CD14-positive monocyte (primary cell): Measurements from ENCODE around the gene AMOTL1. TPM values are rescaled to one million over a fixed set of nuclear protein-coding genes. Genes with fewer than 3 reads are reported as not detected.
"Not testable (repeated sequence)": the region's sequence is repeated elsewhere in the genome, so short reads cannot be mapped to it uniquely, and the experiment has no call there.

Source experiments
- DNase-seq, 3 donors: peaks; one replicate each; pipeline ENCODE4 v3.0.0-alpha.2; 2011 to 2022
- H2AFZ ChIP-seq: 2 replicates; pipeline ENCODE4 v1.6.0; 2012; ENCODE audit warnings: mild to moderate bottlenecking, low read depth, low read length, inconsistent platforms; ENCODE audit not compliant: insufficient read depth, poor library complexity, severe bottlenecking
- H3K27ac ChIP-seq, 2 donors: 1 replicate in 1 of 2; 2 replicates in 1 of 2; pipeline ENCODE4 v1.5.1; 2012 to 2013; ENCODE audit warnings: low read length in 2 of 2, control low read depth in 1 of 2, inconsistent platforms in 1 of 2, low read depth in 1 of 2, mild to moderate bottlenecking in 1 of 2
- H3K27me3 ChIP-seq, 2 donors: one replicate each; pipeline versions ENCODE4 v1.6.0 to v1.6.1; 2011 to 2013; ENCODE audit warnings: low read length in 2 of 2; ENCODE audit not compliant: control insufficient read depth in 2 of 2, insufficient read depth in 2 of 2
- H3K36me3 ChIP-seq, 2 donors: replicated peaks in 1 of 2; 1 replicate in 1 of 2; 2 replicates in 1 of 2; pipeline versions ENCODE4 v1.5.1 to v1.6.1; 2012 to 2013; ENCODE audit warnings: low read length in 2 of 2, control low read depth in 1 of 2, inconsistent platforms in 1 of 2, mild to moderate bottlenecking in 1 of 2; ENCODE audit not compliant: insufficient read depth in 2 of 2, control insufficient read depth in 1 of 2
- H3K4me1 ChIP-seq, 2 donors: 1 replicate in 1 of 2; 2 replicates in 1 of 2; pipeline versions ENCODE4 v1.5.1 to v1.6.1; 2012 to 2013; ENCODE audit warnings: low read length in 2 of 2, control low read depth in 1 of 2, inconsistent platforms in 1 of 2, mild to moderate bottlenecking in 1 of 2, moderate library complexity in 1 of 2; ENCODE audit not compliant: insufficient read depth in 2 of 2, control insufficient read depth in 1 of 2
- H3K4me2 ChIP-seq: replicated peaks from 2 replicates; pipeline ENCODE3; 2012; ENCODE audit warnings: low read length, moderate library complexity, mild to moderate bottlenecking; ENCODE audit not compliant: poor library complexity, severe bottlenecking; ENCODE audit errors: extremely low read depth
- H3K4me3 ChIP-seq, 3 experiments: fragments of 200-600 bp in 1 of 3; sonication (generic) in 1 of 3; replicated peaks in 1 of 3; 1 replicate in 2 of 3; 2 replicates in 1 of 3; pipeline ENCODE4 v1.5.1; 2011 to 2013; ENCODE audit warnings: low read length in 3 of 3, mild to moderate bottlenecking in 3 of 3, control low read depth in 2 of 3, low read depth in 2 of 3, inconsistent platforms in 1 of 3, moderate library complexity in 1 of 3
- H3K79me2 ChIP-seq: 2 replicates; pipeline ENCODE4 v1.6.0; 2012; ENCODE audit warnings: mild to moderate bottlenecking, control low read depth, inconsistent platforms, low read length, moderate library complexity; ENCODE audit not compliant: insufficient read depth
- H3K9ac ChIP-seq: 2 replicates; pipeline ENCODE4 v1.6.0; 2017; ENCODE audit warnings: low read length, mild to moderate bottlenecking; ENCODE audit not compliant: insufficient read depth, poor library complexity, severe bottlenecking
- H3K9me3 ChIP-seq, 2 donors: replicated peaks in 1 of 2; 1 replicate in 1 of 2; 2 replicates in 1 of 2; pipeline versions ENCODE4 v1.5.1 to v1.6.1; 2012 to 2013; ENCODE audit warnings: low read length in 2 of 2, control low read depth in 1 of 2; ENCODE audit not compliant: control insufficient read depth in 1 of 2, insufficient read depth in 1 of 2
- H4K20me1 ChIP-seq: 2 replicates; pipeline ENCODE4 v1.6.0; 2012; ENCODE audit warnings: mild to moderate bottlenecking, low read length, control low read depth, moderate library complexity; ENCODE audit not compliant: insufficient read depth
- H3K27ac Mint-ChIP-seq, 7 donors: one replicate each; pipeline ENCODE4 v1.8.0; 2020; ENCODE audit warnings: mild to moderate bottlenecking in 7 of 7, mixed read lengths in 7 of 7, moderate library complexity in 6 of 7, inconsistent platforms in 2 of 7
- H3K27me3 Mint-ChIP-seq, 3 donors: one replicate each; pipeline ENCODE4 v1.8.0; 2021 to 2022; ENCODE audit warnings: low read depth in 3 of 3, mild to moderate bottlenecking in 3 of 3, mixed read lengths in 3 of 3, moderate library complexity in 3 of 3, inconsistent platforms in 1 of 3
- H3K36me3 Mint-ChIP-seq, 2 donors: one replicate each; pipeline ENCODE4 v1.8.0; 2020; ENCODE audit warnings: mixed read lengths in 2 of 2, inconsistent platforms in 1 of 2, mild to moderate bottlenecking in 1 of 2
- H3K4me1 Mint-ChIP-seq: one replicate; pipeline ENCODE4 v1.8.0; 2020; ENCODE audit warnings: mild to moderate bottlenecking, mixed read lengths
- H3K4me3 Mint-ChIP-seq, 2 donors: one replicate each; pipeline ENCODE4 v1.8.0; 2020; ENCODE audit warnings: mild to moderate bottlenecking in 2 of 2, mixed read lengths in 2 of 2, moderate library complexity in 1 of 2
- H3K9me3 Mint-ChIP-seq, 7 donors: one replicate each; pipeline ENCODE4 v1.8.0; 2020 to 2022; ENCODE audit warnings: mixed read lengths in 7 of 7, mild to moderate bottlenecking in 6 of 7, moderate library complexity in 6 of 7, inconsistent platforms in 2 of 7
- WGBS: methylation state at CpG from one replicate; pipeline ENCODE4 v1.1.5; 2013; ENCODE audit warnings: missing lambda C conversion rate; ENCODE audit not compliant: insufficient coverage; 5-methylcytosine and 5-hydroxymethylcytosine counted together
- intact Hi-C, 2 donors: fragments of 100-400 bp; cut with micrococcal nuclease; formaldehyde crosslinking; loops; one replicate each; pipeline versions ENCODE4 v1.15.0 to v1.15.1; 2023
- polyA plus RNA-seq, 3 donors: library from polyadenylated mRNA; depleted of rRNA in 1 of 3; unstranded in 2 of 3; stranded (reverse) in 1 of 3; fragments of 300-500 nt in 2 of 3; fragments of >200 nt in 1 of 3; fragmentation: Illumina TruSeq in 2 of 3; gene quantifications; 1 replicate in 2 of 3; 2 replicates in 1 of 3; pipeline ENCODE4 v1.2.3, GENCODE V29; 2012 to 2021
- TF ChIP-seq, protein P1 (sequence below): fragments of 200-600 bp; IDR thresholded peaks from one replicate; pipeline ENCODE4 v1.8.0; 2022; ENCODE audit warnings: antibody characterized with exemption, mild to moderate bottlenecking

AMOTL1 gene
- polyA plus RNA-seq, 3 donors: 0.41 to 0.66 (median 0.46) TPM

DNA sequence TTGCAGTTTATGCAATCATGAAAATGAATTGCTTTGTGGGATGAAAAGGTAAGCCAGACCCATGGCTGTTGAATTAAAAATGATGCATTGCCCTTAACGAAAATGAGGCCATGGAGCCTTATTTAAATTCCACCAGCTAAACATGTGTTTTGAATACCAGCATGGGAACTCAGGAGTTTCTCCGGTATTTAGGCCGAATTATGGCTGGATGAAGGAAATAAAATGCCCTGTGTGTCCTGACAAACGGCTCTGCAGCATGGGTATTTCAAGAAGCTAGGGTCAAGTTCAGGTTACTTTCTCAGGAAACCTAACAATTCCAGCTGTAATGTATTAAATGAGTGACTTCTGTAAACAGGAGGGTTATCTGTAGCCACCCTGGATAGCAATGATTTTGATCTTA lies 38.3 kb downstream of the AMOTL1 start:
- peaks cover 6 to 12% of the 10 kb centered on the region in 2 donors for H3K36me3 Mint-ChIP-seq
- intact Hi-C loops: no loop called here
- Histone ChIP-seq H3K36me3 (no peaks in the 10 kb centered on the region), H3K27me3 (no peaks in the 10 kb centered on the region), H3K4me2 (no peak overlapping the region), H3K79me2 (no peaks in the 10 kb centered on the region), H4K20me1 (no peaks in the 10 kb centered on the region), H2AFZ (no peak overlapping the region), H3K27ac (no peak overlapping the region), H3K9ac (no peak overlapping the region), H3K4me1 (no peaks in the 10 kb centered on the region), H3K9me3 (no peaks in the 10 kb centered on the region), H3K4me3 (no peak overlapping the region)
- H3K4me1 Mint-ChIP-seq: peaks cover 5% of the 10 kb centered on the region
- H3K27ac Mint-ChIP-seq: no peak overlapping the region
- TF ChIP-seq, protein P1, sequence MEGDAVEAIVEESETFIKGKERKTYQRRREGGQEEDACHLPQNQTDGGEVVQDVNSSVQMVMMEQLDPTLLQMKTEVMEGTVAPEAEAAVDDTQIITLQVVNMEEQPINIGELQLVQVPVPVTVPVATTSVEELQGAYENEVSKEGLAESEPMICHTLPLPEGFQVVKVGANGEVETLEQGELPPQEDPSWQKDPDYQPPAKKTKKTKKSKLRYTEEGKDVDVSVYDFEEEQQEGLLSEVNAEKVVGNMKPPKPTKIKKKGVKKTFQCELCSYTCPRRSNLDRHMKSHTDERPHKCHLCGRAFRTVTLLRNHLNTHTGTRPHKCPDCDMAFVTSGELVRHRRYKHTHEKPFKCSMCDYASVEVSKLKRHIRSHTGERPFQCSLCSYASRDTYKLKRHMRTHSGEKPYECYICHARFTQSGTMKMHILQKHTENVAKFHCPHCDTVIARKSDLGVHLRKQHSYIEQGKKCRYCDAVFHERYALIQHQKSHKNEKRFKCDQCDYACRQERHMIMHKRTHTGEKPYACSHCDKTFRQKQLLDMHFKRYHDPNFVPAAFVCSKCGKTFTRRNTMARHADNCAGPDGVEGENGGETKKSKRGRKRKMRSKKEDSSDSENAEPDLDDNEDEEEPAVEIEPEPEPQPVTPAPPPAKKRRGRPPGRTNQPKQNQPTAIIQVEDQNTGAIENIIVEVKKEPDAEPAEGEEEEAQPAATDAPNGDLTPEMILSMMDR: no peak
- no peak overlapping the region for H3K4me3 Mint-ChIP-seq
- H3K9me3 Mint-ChIP-seq: no peaks in the 10 kb centered on the region
- no CpG with 5 or more reads among the region's 4 CpGs for WGBS
- peaks cover 0 to 1% (median 0%) of the 10 kb centered on the region in 3 donors for H3K27me3 Mint-ChIP-seq
- no peak for DNase-seq

DNA sequence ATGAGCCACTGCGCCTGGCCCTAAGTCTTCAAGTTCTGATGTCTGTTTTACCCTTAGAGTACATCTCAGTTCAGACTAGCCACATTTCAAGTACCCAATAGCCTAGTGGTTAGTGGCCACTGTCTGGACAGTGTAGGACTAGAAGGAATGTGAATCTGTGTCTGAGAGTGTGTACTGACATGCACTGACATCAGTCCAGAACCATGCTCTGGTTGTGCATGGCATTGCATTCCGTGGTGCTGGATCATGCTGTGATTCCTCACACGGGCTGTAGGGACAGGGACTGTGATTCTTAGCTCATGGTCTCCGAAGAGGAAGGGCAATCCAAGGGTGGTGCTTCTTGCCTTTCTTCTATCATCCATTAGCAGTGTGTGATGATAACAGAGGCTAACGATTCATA lies 41.1 kb downstream of the AMOTL1 start:
- peaks cover 8 to 14% of the 10 kb centered on the region in 2 donors for H3K36me3 Mint-ChIP-seq
- no peak overlapping the region for H2AFZ ChIP-seq
- no peak for DNase-seq
- H3K27me3 ChIP-seq: no peaks in the 10 kb centered on the region
- peaks cover 0 to 6% of the 10 kb centered on the region in 2 donors for H3K36me3 ChIP-seq
- H3K9me3 ChIP-seq: no peaks in the 10 kb centered on the region
- H3K9me3 Mint-ChIP-seq: peaks cover 0 to 3% (median 2%) of the 10 kb centered on the region in 7 donors
- no peaks in the 10 kb centered on the region for H4K20me1 ChIP-seq
- no peak overlapping the region for H3K27ac Mint-ChIP-seq
- H3K27me3 Mint-ChIP-seq: peaks cover 0 to 1% (median 0%) of the 10 kb centered on the region in 3 donors
- no peak overlapping the region for H3K27ac ChIP-seq
- H3K79me2 ChIP-seq: no peaks in the 10 kb centered on the region
- no peak overlapping the region for H3K4me2 ChIP-seq
- no peak overlapping the region for H3K4me3 ChIP-seq
- TF ChIP-seq, protein P1: no peak
- no peak overlapping the region for H3K9ac ChIP-seq
- no peak overlapping the region for H3K4me3 Mint-ChIP-seq
- intact Hi-C loops: no loop called here
- 100% methylated on average over 1 of the region's 5 CpGs for WGBS
- peaks cover 6% of the 10 kb centered on the region for H3K4me1 Mint-ChIP-seq
- H3K4me1 ChIP-seq: no peaks in the 10 kb centered on the region

DNA sequence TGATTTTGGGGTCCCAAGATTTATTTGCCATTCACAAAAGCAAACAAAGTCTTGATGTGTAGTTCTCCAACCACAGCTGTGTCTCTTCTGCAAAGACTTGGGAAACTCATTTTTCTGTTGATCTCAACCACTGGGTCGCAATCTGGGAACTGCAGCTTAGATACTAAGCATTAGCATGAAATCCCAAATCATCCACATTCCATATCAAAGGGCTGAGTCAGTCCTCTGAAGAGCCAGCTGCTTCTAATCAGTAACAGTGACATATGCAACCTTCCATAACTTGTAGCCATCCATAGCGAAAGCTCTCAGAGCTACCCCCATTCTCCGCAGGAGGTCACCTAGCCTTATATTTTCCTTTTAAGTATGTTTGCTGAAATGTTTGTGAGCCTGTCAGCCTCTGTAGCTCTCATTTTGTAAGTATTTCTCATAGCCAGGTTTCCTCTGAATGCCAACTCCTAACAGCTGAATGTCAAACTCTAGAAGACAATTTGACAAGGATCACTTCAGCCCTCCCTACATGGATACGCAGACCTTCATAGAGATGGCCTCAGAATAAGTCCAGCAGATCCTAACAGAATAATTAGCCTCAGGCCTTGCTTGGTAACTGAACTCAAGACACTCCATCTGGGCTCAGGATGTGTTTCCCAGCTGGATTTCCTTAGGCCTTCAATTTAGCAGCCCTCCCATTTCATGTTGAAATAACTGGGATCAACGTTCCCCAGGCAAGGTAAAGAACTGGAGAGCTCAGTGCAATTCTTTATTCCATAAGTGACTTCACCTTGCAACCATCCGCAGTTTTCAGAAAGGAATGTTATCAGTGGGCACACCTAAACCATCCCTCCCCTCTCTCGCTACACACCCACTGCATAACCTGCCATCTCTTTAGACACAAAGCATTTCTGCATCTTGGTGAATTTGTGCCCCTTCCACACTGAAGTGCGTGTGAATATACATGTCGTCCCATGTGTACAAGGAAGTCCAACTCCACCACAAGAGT lies 44.9 kb downstream of the AMOTL1 start:
- H3K9me3 Mint-ChIP-seq, H3K27ac Mint-ChIP-seq, H2AFZ ChIP-seq, DNase-seq, intact Hi-C loops, H3K9ac ChIP-seq, H3K27ac ChIP-seq, H3K4me3 Mint-ChIP-seq, H3K4me1 Mint-ChIP-seq, H3K27me3 ChIP-seq, H3K9me3 ChIP-seq, H3K4me2 ChIP-seq, H3K36me3 ChIP-seq, H4K20me1 ChIP-seq, H3K4me3 ChIP-seq, H3K27me3 Mint-ChIP-seq, H3K79me2 ChIP-seq, H3K4me1 ChIP-seq: not testable (repeated sequence)
- H3K36me3 Mint-ChIP-seq: peaks cover 8 to 12% of the 10 kb centered on the region in 2 donors
- WGBS: 96% methylated on average over 6 of the region's 9 CpGs
